ENCODE data around the gene TCF4.

TCF4 gene

DNA sequence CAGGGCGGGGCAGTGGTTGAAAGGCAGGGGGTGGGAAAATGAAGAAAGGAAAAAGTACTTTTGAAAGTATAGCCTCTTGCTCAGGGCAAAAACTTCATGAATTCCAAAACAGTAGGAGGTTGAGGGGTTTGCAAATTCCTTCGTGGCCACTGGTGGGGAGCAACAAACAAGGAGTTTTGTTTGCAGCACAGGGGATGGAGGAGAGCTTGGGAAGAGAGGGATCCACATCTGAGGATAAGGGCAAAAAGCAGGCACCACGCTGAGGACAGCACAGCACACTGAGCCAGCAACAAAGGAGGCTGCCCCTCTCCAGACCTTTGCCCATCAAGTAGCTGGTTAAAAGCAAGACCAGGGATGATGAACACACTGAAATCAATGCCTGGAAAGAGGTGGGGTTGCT, 148.9 kb downstream of the TCF4 start:
- ATAC-seq (ENCODE audit: low read depth): no peak
- Histone ChIP-seq H3K36me3 (ENCODE audit: low read depth) (no peaks in the 10 kb centered on the region), H3K27me3 (ENCODE audit: insufficient read depth, poor library complexity, severe bottlenecking) (no peaks in the 10 kb centered on the region), H3K27ac (ENCODE audit: poor library complexity, severe bottlenecking) (no peak overlapping the region), H3K4me1 (ENCODE audit: insufficient read depth, poor library complexity, severe bottlenecking) (no peaks in the 10 kb centered on the region), H3K9me3 (ENCODE audit: severe bottlenecking) (no peaks in the 10 kb centered on the region), H3K4me3 (ENCODE audit: severe bottlenecking) (no peak overlapping the region)
- no peak for DNase-seq (ENCODE audit: low spot score)
- TF ChIP-seq, protein P1, sequence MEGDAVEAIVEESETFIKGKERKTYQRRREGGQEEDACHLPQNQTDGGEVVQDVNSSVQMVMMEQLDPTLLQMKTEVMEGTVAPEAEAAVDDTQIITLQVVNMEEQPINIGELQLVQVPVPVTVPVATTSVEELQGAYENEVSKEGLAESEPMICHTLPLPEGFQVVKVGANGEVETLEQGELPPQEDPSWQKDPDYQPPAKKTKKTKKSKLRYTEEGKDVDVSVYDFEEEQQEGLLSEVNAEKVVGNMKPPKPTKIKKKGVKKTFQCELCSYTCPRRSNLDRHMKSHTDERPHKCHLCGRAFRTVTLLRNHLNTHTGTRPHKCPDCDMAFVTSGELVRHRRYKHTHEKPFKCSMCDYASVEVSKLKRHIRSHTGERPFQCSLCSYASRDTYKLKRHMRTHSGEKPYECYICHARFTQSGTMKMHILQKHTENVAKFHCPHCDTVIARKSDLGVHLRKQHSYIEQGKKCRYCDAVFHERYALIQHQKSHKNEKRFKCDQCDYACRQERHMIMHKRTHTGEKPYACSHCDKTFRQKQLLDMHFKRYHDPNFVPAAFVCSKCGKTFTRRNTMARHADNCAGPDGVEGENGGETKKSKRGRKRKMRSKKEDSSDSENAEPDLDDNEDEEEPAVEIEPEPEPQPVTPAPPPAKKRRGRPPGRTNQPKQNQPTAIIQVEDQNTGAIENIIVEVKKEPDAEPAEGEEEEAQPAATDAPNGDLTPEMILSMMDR (IDR thresholded peaks at IDR 0.05; ENCODE audit: poor library complexity, severe bottlenecking): no peak

DNA sequence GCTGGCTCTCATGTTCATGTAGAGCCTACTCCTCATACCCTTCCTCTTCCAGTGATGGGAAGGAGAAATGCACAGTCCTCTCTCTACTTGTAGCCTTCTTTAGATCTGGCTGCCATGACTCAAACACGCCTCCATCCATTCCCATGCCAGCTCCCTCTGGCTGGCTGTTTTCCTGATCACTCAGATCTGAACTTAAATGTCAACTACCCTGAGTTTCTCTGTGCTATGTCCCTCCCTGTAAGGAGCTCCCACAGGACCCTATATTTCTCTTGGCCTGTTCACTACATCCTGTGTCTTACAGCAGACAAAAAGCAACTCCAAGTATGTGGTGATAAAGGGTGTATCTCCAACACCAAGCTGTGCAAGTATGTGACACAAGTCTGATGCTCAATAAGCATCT, 152.4 kb downstream of the TCF4 start:
- no peaks in the 10 kb centered on the region for H3K4me1 ChIP-seq (ENCODE audit: insufficient read depth, poor library complexity, severe bottlenecking)
- TF ChIP-seq, protein P1 (IDR thresholded peaks at IDR 0.05; ENCODE audit: poor library complexity, severe bottlenecking): no peak
- no peak overlapping the region for H3K27ac ChIP-seq (ENCODE audit: poor library complexity, severe bottlenecking)
- DNase-seq (ENCODE audit: low spot score): no peak
- no peaks in the 10 kb centered on the region for H3K36me3 ChIP-seq (ENCODE audit: low read depth)
- H3K27me3 ChIP-seq (ENCODE audit: insufficient read depth, poor library complexity, severe bottlenecking): no peaks in the 10 kb centered on the region
- no peaks in the 10 kb centered on the region for H3K9me3 ChIP-seq (ENCODE audit: severe bottlenecking)
- ATAC-seq (ENCODE audit: low read depth): no peak
- H3K4me3 ChIP-seq (ENCODE audit: severe bottlenecking): no peak overlapping the region

DNA sequence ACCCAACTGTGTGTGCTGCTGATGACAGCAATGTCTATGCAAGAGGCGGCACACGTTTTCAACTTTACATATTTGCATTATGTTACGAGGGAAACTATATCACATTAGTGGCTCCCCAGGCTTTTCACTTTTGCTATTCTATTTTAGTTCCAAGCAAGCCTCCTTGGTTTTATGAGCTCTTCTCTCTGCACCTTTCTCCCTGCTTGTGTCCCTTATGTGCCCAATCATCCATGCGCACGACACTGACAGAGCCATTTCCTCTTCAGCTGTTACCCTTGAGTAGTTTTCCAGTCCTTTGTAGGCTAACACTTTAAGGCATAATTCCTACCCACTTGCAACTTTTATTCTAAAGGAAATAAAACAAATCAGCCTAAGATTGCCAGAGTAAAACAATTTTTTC, 154.3 kb downstream of the TCF4 start:
- no peak overlapping the region for H3K27ac ChIP-seq (ENCODE audit: poor library complexity, severe bottlenecking)
- TF ChIP-seq, protein P1 (IDR thresholded peaks at IDR 0.05; ENCODE audit: poor library complexity, severe bottlenecking): no peak

DNA sequence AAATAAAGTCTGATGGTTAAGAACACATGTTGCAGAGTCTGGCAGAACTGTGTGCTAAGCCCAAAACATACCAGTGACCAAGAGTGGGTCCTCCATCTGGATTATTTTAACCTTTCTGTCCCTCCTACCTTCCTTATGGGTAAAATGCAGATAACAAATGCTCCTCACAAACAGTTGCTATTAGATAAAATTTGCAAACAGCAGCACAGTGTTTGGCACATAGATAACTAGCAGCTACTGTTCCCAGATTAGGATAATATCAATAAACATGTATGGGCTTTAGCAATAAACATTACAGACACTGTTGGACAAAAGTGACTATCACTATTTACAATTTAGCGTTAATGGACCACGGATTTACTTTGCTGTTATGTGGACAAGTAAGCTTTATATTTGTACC, 154.9 kb downstream of the TCF4 start:
- Histone ChIP-seq H3K4me3 (ENCODE audit: severe bottlenecking) (no peak overlapping the region), H3K9me3 (ENCODE audit: severe bottlenecking) (no peaks in the 10 kb centered on the region), H3K27ac (ENCODE audit: poor library complexity, severe bottlenecking) (no peak overlapping the region), H3K4me1 (ENCODE audit: insufficient read depth, poor library complexity, severe bottlenecking) (no peaks in the 10 kb centered on the region), H3K36me3 (ENCODE audit: low read depth) (no peaks in the 10 kb centered on the region), H3K27me3 (ENCODE audit: insufficient read depth, poor library complexity, severe bottlenecking) (no peaks in the 10 kb centered on the region)
- DNase-seq (ENCODE audit: low spot score): no peak
- TF ChIP-seq, protein P1 (IDR thresholded peaks at IDR 0.05; ENCODE audit: poor library complexity, severe bottlenecking): no peak
- ATAC-seq (ENCODE audit: low read depth): no peak

More for the DNA sequence above, 154.3 kb downstream of the TCF4 start:
- H3K9me3 ChIP-seq (ENCODE audit: severe bottlenecking): no peaks in the 10 kb centered on the region
- H3K36me3 ChIP-seq (ENCODE audit: low read depth): no peaks in the 10 kb centered on the region
- no peak for DNase-seq (ENCODE audit: low spot score)
- no peak overlapping the region for H3K4me3 ChIP-seq (ENCODE audit: severe bottlenecking)
- H3K27me3 ChIP-seq (ENCODE audit: insufficient read depth, poor library complexity, severe bottlenecking): no peaks in the 10 kb centered on the region
- no peaks in the 10 kb centered on the region for H3K4me1 ChIP-seq (ENCODE audit: insufficient read depth, poor library complexity, severe bottlenecking)
- no peak for ATAC-seq (ENCODE audit: low read depth)

DNA sequence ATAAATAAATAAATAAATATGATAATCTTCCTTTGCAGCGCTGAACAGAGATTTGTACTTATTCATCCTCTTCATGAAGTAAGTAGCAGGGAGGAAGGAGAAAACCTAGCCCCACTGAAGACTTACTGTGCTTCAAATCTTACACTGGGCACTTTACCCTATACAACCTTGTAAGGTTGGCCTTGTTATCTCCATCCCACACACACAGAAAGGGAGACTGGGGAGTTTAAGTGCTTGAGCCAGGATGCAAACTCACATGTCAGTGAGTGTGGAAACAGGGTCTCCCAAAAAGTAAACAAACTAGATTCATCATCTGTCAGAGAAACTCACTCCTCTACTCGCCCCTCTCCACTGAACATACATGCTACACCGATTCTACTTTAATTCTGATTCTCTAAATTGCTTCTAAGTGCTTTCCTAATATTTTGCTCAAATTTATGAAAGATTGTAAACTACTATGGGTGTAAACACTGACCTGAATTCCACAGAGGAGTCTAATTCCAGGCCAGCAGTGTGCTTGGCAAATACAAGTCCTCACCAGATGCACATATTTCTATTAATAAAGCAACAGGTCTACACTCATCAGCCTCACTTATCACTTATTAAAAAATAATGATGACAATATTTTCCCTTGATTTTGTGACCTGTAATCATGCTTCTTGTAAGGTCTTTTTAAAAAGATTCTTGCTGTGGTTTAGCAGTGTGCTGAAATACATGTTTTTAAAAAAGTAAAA, 155.5 kb downstream of the TCF4 start:
- TF ChIP-seq, protein P1 (IDR thresholded peaks at IDR 0.05; ENCODE audit: poor library complexity, severe bottlenecking): no peak
- Histone ChIP-seq H3K4me1 (ENCODE audit: insufficient read depth, poor library complexity, severe bottlenecking) (no peaks in the 10 kb centered on the region), H3K9me3 (ENCODE audit: severe bottlenecking) (no peaks in the 10 kb centered on the region), H3K27ac (ENCODE audit: poor library complexity, severe bottlenecking) (no peak overlapping the region), H3K4me3 (ENCODE audit: severe bottlenecking) (no peak overlapping the region), H3K36me3 (ENCODE audit: low read depth) (no peaks in the 10 kb centered on the region), H3K27me3 (ENCODE audit: insufficient read depth, poor library complexity, severe bottlenecking) (no peaks in the 10 kb centered on the region)
- no peak for DNase-seq (ENCODE audit: low spot score)
- ATAC-seq (ENCODE audit: low read depth): no peak
